HG02885 (cell line): ENCODE data around the gene DNLZ.

Experiments
- ATAC-seq: cut with Tn5 transposase; IDR thresholded peaks from one replicate; pipeline ENCODE4 v1.9.1; 2021; ENCODE audit warnings: mild to moderate bottlenecking; ENCODE audit not compliant: unreplicated experiment, poor library complexity

Gene DNLZ

DNA sequence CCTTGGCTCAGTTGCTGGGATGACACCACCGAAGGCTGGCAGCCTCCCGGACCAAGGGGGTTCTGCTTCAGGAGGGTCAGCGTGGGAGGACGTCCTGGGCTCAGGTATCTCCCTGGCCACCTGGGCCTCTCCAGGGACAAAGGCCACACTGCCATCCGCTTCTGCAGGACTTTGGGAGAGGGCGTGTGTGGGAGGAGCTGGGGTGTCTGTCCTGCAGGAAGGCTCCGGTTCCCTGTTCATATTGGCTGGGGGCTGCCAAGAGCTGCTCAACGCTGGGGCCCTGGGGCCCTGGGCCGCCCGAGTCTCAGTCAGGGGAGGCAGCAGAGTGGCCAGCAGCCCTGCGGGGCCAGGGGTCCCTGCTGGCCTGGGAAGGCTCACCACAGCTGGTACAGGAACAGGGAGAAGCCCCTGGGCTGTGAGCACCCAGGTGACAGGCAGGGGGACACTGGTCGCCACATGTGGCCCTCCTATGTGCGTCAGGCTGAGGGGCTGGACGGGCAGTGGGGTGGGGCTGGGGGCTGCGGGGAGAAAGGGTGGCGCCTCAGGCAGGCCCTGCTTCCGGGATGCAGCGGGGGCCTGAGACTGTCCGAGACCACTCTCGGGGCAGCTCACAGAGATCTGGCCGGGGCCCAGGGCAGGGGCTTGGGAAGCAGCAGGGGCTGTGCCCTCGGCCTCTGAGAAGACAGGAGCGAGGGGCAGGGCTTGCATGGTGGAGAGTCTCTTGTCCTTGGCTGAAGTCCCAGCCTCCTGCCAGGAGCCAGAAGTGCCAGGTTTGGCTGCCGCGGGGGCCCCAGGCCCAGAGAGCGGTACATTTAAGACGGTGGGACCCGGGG is 14.8 kb upstream of the DNLZ start:
- ATAC-seq: no peak

DNA sequence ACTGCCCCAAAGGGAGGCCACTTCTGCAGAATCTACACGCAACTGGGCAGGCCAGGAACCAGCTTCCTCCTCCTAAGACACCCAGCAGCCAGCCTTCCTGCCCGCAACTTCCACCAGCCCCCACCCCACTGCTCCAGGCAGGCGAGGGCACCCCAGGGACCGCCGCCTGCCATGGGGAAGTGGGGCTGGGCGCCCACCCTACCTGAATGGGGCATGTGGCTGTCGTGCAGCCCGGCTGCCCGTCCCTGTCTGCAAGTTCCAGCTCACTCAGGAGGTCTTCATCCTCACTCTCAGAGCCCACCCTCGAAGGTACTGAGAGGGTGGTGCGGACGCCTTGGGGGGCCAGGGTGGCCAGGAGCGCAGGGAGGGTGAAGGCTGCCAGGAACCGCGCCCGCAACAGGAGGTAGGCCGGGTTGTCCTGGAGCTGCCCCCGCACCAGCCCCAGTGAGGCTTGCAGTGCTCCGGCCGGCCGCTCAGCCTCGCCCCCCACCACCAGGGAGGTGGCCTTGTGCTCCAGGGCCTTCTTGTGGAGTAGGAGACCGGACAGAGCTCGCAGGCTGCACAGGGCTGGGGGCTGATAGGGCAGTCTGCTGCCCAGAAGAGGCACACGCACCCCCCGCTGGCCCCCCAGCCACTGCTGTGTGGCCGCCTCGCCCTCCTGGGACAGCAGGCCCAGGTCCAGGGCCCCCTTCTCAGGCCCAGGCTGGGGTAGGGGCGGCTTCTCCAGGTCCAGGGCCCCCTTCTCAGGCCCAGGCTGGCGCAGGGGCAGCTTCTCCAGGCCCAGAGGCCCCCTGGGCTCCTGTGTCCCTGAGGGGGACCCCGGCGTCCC is 14.0 kb upstream of the DNLZ start:
- no peak for ATAC-seq

- ATAC-seq: no peak
These were observed 12.9 kb upstream of the DNLZ start for GRCh38 chr9:136376457-136376856.

- ATAC-seq: no peak
These were observed 11.6 kb upstream of the DNLZ start for GRCh38 chr9:136375096-136375495.

- no peak for ATAC-seq
These were observed 10.6 kb upstream of the DNLZ start for GRCh38 chr9:136374183-136374575.

DNA sequence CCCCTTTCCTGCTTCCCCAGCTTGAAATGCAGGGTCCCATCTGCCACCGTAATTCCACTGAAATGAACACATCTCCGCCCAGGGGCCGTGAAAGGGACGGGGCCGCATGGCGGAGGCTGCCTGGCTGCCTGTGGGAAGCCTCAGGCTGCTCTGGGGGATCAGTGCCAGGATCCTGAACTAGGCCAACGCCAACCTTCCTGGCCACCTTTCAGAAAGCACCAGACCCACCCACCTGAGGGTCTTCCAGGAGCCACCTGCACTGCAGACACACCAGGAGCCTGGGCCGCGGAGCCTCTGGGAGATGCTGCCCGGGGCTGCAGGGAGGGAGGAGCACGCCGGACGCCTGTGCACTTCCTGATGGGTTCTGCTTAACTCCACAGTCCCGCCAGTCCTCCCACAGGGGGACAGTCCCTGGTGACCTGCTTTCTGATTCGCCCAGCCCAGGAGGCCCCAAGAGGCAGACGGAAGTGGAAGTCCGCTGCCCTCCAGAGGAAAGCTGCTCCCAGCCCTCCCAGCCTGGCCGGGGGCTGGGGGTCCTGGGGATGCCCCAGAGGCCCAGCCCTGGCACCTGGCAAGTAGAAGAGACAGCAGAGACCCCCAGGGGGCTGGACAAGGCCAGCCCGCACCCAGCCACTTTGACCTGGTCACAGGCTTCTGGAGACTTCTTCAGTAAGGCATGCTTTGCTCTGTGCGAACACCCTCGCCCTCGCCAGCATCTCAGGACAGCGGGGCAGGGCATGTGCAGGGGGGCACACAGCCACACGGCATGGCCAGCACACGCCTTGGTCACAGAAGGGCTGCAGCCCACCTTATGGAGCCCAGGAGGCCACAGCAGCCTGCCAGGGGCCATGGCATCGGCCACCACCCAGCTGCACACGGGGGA is 10.0 kb upstream of the DNLZ start, which contains the start of gene CARD9:
Gene CARD9 (minus strand): TSS at position 370 of the 883 bp plus-strand sequence. CDS start 1,591 bp downstream, outside the sequence.
- no peak for ATAC-seq

- ATAC-seq: no peak
These were observed 9.2 kb upstream of the DNLZ start for GRCh38 chr9:136372561-136373299.

DNA sequence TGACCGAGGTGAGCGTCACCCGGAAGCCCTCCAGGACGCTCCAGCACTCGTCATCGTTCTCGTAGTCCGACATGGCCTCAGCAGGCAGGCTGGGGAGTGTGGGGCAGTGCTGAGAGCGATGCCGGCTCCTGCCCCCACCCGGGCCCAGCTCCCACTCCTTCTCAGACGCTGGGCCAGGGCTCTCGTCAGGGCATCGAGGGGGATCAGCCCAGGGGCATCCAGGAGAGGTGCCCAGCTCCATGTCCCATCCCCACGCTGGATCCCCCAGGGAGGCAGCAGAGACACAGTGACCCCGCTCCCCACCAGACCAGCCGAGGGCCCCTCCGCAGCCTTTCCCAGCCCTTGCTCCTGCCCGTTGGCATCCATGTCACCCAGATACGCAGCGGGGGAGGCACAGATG is 8.5 kb upstream of the DNLZ start:
- no peak for ATAC-seq

GRCh38 chr9:136371533-136371880 is 8.0 kb upstream of the DNLZ start:
- ATAC-seq: no peak

- ATAC-seq: no peak
These were observed 7.4 kb upstream of the DNLZ start for GRCh38 chr9:136370687-136371532.

DNA sequence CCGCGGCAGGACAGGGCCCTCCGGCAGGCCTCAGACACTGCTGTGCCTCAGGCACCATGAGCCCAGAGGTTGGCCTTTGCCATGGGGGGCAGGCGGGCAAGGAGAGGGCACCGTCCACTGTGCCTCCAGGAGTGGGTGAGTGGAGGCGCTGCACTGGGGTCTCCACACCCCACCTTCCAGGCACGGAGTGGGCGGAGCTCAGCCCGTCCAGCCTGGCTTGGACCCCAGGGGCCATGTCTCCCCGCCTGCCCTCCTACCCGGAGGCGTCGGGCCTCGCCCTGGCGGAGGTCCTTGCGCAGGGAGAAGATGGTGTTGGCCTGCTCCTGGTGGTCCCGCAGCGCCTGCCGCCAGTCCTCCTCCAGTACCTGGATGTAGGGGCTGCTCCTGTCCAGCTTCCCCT is 6.5 kb upstream of the DNLZ start:
- ATAC-seq: no peak

GRCh38 chr9:136368190-136368589 is 4.6 kb upstream of the DNLZ start:
- ATAC-seq: no peak

- no peak for ATAC-seq
These were observed 4.0 kb upstream of the DNLZ start for GRCh38 chr9:136367296-136368145.

DNA sequence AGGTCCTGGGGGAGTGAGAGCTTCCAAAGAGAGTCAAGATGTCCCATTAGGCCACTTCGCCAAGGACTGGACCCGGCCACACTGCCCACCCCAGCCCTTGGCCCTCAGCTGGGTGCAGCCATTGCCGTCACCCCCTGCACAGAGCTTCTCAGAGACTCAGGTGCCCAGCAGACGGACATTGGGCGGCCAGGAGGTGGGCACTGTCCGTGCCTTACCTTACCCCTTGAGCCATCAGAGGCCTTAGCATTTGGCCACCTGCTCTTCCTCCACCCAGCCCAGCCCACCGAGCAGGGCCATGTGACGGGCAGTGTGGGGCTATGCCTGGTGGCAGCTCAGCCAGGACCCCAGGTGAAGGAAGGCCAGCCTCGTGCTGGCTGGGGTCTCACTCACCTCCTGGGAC is 3.3 kb upstream of the DNLZ start:
- no peak for ATAC-seq

- ATAC-seq: no peak
These were observed 2.3 kb upstream of the DNLZ start for GRCh38 chr9:136365775-136366222.

GRCh38 chr9:136364942-136365774 is 1.6 kb upstream of the DNLZ start:
- no peak for ATAC-seq
